Measurements from ENCODE around the gene ANKRD40. TPM values are rescaled to one million over a fixed set of nuclear protein-coding genes. Genes with fewer than 3 reads are reported as not detected.

The ANKRD40 gene
- total and polyA plus RNA-seq, 9 of the 15 experiments (the other 6 are each of a cell fraction or from before 2014, with no cell fraction given): 9.0 to 28.9 (median 27.7) TPM

- TF ChIP-seq CGGBP1 (CRISPR knock-in tag; IDR thresholded peaks at IDR 0.05): no peak; the same call in 1 of the 2 replicates
- no peak for TF ChIP-seq DPF2 (IDR thresholded peaks at IDR 0.05)
- peak; percentile 78 for TF ChIP-seq ELF1 (tag; IDR thresholded peaks at IDR 0.05)
- peak; percentile 32; the same call in 1 of the 2 replicates for TF ChIP-seq ARID1B (IDR thresholded peaks at IDR 0.05)
- no peak for TF ChIP-seq MAFK (IDR thresholded peaks at IDR 0.05; ENCODE audit: low read length)
- no peak for TF ChIP-seq NELFE (IDR thresholded peaks at IDR 0.05; ENCODE audit: insufficient read depth, insufficient read length)
- TF ChIP-seq KAT7 (CRISPR knock-in tag; IDR thresholded peaks at IDR 0.05; ENCODE audit: borderline replicate concordance): 0 out of 2 replicates have a peak, but pooled peaks have one; percentile 71
- no peak for TF ChIP-seq EHMT2 (IDR thresholded peaks at IDR 0.05)
- TF ChIP-seq SLC30A9 (CRISPR knock-in tag; IDR thresholded peaks at IDR 0.05): no peak
- no peak for TF ChIP-seq ZBTB5 (IDR thresholded peaks at IDR 0.05)
- peak; percentile 100 for TF ChIP-seq RBFOX2 (IDR thresholded peaks at IDR 0.05; ENCODE audit: low read depth, low read length)
- peak; percentile 92 for TF ChIP-seq KLF13 (tag; IDR thresholded peaks at IDR 0.05; ENCODE audit: borderline replicate concordance, low read depth)
- 0 out of 2 replicates have a peak, but pooled peaks have one; percentile 26 for TF ChIP-seq FOXP4 (CRISPR knock-in tag; IDR thresholded peaks at IDR 0.05; ENCODE audit: borderline replicate concordance)
- no peak for TF ChIP-seq NFATC3 (IDR thresholded peaks at IDR 0.05)
- TF ChIP-seq IRF2 (CRISPR knock-in tag; IDR thresholded peaks at IDR 0.05): no peak
- 0 out of 2 replicates have a peak, but pooled peaks have one; percentile 13 for TF ChIP-seq HBP1 (CRISPR knock-in tag; IDR thresholded peaks at IDR 0.05)
- TF ChIP-seq CHD2 (IDR thresholded peaks at IDR 0.05; ENCODE audit: low read depth, low read length): peak; percentile 83
- TF ChIP-seq KDM5B (IDR thresholded peaks at IDR 0.05; ENCODE audit: insufficient replicate concordance, low read depth, low read length): peak; percentile 81
- peak; percentile 96 for TF ChIP-seq L3MBTL2 (IDR thresholded peaks at IDR 0.05)
- peak; percentile 74 for TF ChIP-seq GMEB1 (CRISPR knock-in tag; IDR thresholded peaks at IDR 0.05)
- TF ChIP-seq ZNF444 (CRISPR knock-in tag; IDR thresholded peaks at IDR 0.05): no peak
- peak; percentile 88 for TF ChIP-seq EGR1 (conservative IDR thresholded peaks at IDR 0.05)
Observed at GRCh38 chr17:50719144-50719923, 11.6 kb upstream of the ANKRD40 start, which contains the start of gene LUC7L3 (continued).
